GM10266 (cell line): ENCODE results near the gene PRODH2.

ENCODE experiments used
- DNase-seq: peaks from one replicate; pipeline ENCODE4 v3.0.0; 2012; ENCODE audit errors: extremely low spot score
- CTCF ChIP-seq: IDR thresholded peaks from 2 replicates; pipeline ENCODE4 v1.5.1; 2012; ENCODE audit warnings: mild to moderate bottlenecking, low read depth; ENCODE audit not compliant: control insufficient read depth, insufficient read depth; ENCODE audit errors: missing control alignments

The PRODH2 gene

GRCh38 chr19:35847911-35848310 is 35.3 kb upstream of the PRODH2 start:
- no peak for DNase-seq
- TF ChIP-seq CTCF, result no peak

- no peak for DNase-seq
- TF ChIP-seq CTCF, result no peak
These were observed 33.5 kb upstream of the PRODH2 start for GRCh38 chr19:35846038-35846668.

- DNase-seq, result no peak
These were observed 32.8 kb upstream of the PRODH2 start for GRCh38 chr19:35845215-35846037.

GRCh38 chr19:35844482-35845214 is 32.0 kb upstream of the PRODH2 start:
- no peak for TF ChIP-seq CTCF
- DNase-seq, result no peak

More at GRCh38 chr19:35845215-35846037, 32.8 kb upstream of the PRODH2 start:
- TF ChIP-seq CTCF, result no peak

GRCh38 chr19:35843676-35844481 is 31.2 kb upstream of the PRODH2 start:
- TF ChIP-seq CTCF, result no peak
- DNase-seq, result no peak

- TF ChIP-seq CTCF, result no peak
- DNase-seq, result no peak
These were observed 30.1 kb upstream of the PRODH2 start for GRCh38 chr19:35842666-35843272.
